22Rv1 (cell line): ENCODE data around the gene ARHGAP11B.
"Not testable (repeated sequence)": the region's sequence is repeated elsewhere in the genome, so short reads cannot be mapped to it uniquely, and the experiment has no call there.

ENCODE experiments used
- H3K27ac ChIP-seq: fragments of 450-650 bp; 2 replicates; pipeline ENCODE4 v1.5.1; 2017
- ZFX ChIP-seq: fragments of 450-650 bp; IDR thresholded peaks from 2 replicates; pipeline ENCODE4 v1.6.1; 2017; ENCODE audit warnings: antibody characterized with exemption, borderline replicate concordance
- TF ChIP-seq, protein P1 (sequence below): fragments of 450-650 bp; IDR thresholded peaks from 2 replicates; pipeline ENCODE4 v1.5.1; 2017; ENCODE audit warnings: mild to moderate bottlenecking

Gene ARHGAP11B

DNA sequence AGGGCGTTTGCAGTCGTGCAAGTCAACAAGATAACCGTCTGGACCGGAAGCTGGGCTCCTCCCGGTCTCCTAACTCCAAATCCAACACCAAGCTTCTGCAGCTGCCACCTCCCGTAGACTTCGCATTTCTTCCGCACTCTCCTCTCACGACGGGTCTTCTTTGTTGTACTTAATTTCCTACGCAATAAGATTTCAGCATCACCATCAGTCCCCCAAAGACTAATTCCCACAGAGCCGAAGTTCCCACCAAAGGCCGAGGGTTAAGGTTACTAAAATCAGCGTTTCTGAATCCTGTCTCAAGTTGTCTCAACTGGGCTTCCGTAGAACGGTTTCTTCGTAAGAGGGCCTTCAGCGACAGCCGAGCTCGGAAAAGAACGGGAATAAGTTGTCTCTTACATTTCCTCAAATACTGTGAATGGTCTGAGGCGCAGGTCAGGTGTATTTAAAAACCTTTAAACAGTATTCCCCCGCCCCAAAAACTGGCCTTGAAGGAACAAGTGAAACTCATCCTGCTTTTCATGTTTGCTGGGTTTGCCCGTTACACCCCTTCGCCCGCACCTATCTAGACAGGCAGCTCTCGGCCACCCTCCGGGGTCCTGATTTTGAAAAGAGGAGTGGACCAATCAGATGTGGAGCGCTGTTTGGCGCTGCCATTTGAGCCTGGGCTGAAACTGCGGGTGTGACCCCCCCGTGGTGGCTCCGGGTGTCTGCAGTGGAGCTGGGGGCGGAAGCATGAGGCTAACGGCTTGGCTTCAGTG, at the start of gene ARHGAP11B:
Gene ARHGAP11B, plus strand, starts transcription at position 693 of the 758 bp plus-strand sequence.
- H3K27ac ChIP-seq = peak within 1 kb of the TSS; percentile 91

DNA sequence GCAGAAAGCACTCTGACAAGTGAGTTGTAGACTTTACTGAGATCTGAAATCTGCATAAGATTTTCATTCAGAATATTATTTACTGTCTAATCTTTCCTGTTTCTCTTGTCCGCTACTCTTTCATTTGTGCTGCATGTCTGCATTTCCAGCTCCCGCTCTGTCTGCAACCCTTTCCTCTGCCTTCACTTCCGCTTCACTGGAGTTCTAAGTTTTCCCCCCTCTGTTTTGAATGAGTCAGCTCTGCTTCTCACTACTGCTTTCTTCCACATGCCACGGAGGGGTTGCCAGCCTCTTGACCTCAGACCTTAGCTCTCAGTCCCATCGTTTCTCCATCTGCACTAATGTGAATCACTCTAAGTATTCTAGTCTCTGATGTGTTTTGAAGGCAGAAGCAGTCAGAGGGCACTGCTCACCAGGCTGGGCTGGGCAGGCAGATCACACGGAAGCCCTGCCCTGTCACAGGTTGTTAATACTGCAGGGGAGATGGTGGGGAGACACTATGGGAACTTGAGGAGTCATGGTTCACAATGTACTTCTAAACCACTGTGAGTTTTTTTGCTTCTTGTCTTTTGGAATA, 46.4 kb upstream of the ARHGAP11B start:
- H3K27ac ChIP-seq = not testable (repeated sequence)

DNA sequence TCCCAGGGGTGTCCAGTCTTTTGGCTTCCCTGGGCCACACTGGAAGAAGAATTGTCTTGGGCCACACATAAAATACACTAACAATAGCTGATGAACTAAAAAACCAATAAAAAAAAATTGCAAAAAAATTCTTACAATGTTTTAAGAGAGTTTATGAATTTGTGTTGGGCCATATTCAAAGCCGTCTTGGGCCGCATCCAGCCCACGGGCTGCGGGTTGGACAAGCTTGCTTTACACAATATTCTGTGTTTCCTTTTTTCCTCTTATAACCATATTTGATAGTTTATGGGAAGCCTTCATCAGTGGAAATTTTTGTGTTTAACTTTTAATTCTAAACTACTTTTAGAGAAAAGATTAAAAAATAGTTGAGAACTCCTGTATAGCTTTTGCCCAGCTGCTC, 45.2 kb upstream of the ARHGAP11B start:
- H3K27ac ChIP-seq = not testable (repeated sequence)

DNA sequence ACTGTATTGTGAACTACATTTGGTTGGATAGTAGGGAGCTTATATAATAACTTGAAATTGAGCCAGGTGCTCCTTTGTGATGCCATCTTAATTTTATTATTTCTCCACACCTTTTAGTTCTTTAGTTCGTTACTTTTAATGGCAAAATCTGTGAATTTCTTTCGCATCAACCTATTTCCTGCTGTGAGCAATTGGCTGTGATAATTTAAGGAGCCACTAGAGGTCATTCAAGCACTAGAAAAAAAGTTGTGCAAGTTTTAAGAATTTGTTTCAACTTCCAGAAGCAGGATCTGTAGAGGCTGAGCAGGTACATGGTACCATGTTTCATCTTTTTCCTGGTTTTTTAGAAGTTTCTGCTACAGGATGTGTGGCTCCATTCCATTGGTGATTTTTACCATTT, 27.0 kb upstream of the ARHGAP11B start:
- TF ChIP-seq, protein P1, sequence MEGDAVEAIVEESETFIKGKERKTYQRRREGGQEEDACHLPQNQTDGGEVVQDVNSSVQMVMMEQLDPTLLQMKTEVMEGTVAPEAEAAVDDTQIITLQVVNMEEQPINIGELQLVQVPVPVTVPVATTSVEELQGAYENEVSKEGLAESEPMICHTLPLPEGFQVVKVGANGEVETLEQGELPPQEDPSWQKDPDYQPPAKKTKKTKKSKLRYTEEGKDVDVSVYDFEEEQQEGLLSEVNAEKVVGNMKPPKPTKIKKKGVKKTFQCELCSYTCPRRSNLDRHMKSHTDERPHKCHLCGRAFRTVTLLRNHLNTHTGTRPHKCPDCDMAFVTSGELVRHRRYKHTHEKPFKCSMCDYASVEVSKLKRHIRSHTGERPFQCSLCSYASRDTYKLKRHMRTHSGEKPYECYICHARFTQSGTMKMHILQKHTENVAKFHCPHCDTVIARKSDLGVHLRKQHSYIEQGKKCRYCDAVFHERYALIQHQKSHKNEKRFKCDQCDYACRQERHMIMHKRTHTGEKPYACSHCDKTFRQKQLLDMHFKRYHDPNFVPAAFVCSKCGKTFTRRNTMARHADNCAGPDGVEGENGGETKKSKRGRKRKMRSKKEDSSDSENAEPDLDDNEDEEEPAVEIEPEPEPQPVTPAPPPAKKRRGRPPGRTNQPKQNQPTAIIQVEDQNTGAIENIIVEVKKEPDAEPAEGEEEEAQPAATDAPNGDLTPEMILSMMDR = 0 out of 2 replicates have a peak, but pooled peaks have one; percentile 15
- H3K27ac ChIP-seq = not testable (repeated sequence)

DNA sequence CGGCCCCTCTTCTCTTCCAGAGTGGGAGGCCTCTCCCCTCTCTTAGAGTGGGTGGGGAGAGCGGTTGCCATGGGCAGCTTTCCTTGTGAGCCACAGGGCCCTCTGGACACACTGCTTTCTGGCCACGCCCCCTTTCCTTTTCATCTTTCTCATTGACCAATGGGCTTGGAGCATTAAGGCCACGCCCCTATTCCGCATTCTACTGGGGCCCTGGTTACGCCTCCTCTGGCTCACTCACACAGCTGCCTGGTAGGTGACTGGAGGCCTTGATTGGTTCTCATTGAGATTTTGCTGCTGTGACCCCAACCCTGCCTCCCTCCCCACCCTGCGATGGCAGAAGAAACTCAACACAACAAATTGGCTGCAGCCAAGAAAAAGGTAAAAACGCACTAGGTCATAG, 22.1 kb upstream of the ARHGAP11B start, which contains the start of gene GOLGA8H:
Gene GOLGA8H, plus strand, starts transcription at position 233 of the 400 bp plus-strand sequence. Its CDS starts 98 bp downstream, at position 331.
- not testable (repeated sequence) for H3K27ac ChIP-seq

DNA sequence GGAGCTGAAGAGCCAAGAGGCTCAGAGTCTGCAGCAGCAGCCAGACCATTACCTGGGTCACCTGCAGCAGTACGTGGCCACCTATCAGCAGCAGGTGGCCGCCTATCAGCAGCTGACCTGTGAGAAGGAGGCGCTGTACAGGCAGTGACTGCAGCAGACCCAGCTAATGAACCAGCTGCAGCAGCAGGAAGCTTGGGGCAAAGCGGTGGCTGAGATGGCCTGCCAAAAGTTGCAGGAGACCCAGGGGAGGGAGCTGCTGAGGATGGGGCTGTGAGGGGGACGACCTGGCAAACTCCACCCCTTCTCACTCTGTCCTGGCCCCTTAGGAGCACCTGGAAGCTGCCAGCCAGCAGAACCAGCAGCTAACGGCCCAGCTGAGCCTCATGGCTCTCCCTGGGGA, 13.7 kb upstream of the ARHGAP11B start:
- not testable (repeated sequence) for H3K27ac ChIP-seq

DNA sequence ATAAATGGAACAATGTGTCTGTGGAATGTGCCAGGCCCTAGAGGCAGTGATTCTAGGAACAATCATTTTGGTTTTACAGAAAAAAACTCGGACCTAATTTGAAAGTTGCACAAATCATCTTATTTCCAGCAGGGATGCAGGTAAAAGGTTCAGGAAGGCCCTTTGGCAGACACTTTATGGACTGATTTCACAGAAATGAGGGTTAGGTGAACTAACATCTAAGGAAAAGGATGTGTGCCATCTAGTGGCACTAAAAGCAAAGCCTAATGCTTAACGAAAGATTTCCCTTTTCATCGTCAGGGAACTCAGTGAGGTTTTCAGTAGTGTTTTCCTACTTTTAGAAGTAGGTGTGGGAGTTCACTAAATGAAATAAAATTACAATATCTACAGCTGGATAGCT, 4.6 kb upstream of the ARHGAP11B start:
- TF ChIP-seq, protein P1 = peak; percentile 40

DNA sequence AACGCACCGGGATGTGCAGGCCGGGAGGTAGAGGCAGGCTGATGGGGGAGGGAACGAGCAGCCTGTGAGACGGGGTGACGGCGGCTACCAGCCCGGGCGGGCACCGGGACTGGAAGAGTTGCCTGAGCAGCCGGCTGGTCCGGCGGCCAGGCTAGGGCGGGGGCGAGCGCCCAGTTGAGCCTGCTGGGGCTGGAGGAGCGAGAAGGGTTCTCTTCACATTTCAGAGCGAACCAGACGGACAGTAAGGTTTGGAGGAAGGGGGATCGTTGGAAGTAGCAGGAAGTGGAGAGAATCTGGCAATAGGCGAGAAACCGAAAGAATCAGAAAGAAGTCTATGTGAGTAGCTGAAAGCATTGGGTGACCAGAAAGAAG, 252 bp downstream of the ARHGAP11B start:
- peak overlapping the region; percentile 91 for H3K27ac ChIP-seq

More for the DNA sequence above, 4.6 kb upstream of the ARHGAP11B start:
- H3K27ac ChIP-seq = not testable (repeated sequence)

DNA sequence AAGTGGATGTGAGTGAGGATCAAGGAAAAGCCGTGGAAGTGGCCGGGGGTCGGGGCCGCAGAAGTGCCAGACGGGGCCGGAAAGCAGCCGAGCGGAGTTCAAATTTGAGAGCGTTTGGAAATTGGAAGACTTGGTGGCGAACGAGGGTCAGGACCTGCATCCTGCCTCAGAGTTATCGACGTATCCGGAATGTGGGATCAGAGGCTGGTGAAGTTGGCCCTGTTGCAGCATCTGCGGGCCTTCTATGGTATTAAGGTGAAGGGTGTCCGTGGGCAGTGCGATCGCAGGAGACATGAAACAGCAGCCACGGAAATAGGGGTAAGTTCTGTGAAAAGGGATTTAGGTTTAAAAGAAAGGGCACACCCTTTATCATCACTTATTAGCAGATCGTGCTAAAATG, 704 bp downstream of the ARHGAP11B start:
- peak overlapping the region; percentile 91 for H3K27ac ChIP-seq

DNA sequence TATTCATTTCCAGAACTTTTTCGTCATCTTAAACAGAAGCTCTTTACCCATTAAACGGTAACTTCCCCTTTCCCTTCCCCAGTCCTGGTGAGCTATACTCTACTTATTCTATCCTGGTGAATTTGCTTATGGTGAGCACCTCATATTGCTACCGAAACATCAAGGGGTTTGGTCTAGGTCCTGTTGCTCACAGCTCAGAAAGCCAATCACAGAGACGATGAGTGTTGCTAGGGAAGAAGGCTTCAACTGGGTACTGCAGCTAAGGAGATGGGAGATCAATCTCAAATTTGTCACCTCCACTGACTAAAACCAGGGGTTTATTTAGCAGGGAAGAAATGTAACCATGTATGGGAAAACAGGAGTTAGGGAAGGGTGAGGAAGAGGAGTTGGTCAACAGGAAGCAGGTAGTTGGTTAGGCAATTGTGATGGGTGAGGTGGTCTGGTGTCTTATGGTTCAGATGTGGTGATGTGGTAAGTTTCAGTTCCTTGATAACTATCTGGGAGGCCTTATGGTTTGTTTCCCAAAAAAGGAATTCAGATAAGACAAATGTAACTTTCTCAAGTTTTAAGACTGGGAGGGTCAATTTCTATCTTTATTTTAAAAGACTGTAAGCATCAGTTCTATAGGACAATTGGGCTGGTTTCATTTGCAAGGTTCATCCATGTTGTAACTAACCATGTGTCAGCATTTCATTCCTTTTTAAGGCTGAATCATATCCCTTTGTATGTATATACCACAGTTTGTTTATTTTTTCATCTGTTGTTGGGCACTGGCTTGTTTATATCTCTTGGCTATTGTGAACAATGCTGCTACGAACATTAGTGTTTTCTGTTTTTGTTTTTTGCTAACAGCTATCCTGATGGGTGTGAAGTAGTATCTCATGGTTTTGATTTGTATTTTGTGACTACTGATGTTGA, 24.3 kb downstream of the ARHGAP11B start:
- TF ChIP-seq, protein P1 = no peak
- TF ChIP-seq ZFX = no peak

DNA sequence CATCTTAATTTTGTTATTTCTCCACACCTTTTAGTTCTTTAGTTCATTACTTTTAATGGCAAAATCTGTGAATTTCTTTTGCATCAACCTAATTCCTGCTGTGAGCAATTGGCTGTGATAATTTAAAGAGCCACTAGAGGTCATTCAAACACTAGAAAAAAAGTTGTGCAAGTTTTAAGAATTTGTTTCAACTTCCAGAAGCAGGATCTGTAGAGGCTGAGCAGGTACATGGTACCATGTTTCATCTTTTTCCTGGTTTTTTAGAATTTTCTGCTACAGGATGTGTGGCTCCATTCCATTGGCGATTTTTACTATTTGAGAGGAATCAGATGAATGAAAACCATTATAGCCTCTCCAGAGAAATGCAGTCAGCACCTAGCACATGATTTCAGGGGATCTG, 35.2 kb downstream of the ARHGAP11B start:
- TF ChIP-seq, protein P1 = peak; percentile 59
- H3K27ac ChIP-seq = not testable (repeated sequence)

More for the DNA sequence above, 24.3 kb downstream of the ARHGAP11B start:
- H3K27ac ChIP-seq = no peak overlapping the region

DNA sequence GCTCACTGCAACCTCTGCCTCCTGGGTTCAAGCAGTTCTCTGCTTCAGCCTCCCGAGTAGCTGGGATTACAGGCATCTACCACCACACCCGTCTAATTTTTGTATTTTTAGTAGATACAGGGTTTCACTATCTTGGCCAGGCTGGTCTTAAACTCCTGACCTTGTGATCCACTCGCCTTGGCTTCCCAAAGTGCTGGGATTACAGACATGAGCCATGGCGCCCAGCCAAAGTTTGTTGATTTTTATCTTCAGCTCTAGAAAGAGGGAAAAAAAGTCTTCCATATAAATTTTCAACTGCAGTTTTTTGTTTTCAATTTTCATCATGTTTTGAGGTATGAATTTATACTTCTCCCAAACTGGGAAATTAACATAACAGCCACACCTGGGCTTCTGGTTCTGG, 43.7 kb downstream of the ARHGAP11B start:
- not testable (repeated sequence) for H3K27ac ChIP-seq
